ENCODE data around the gene RNU11. TPM values are rescaled to one million over a fixed set of nuclear protein-coding genes. Genes with fewer than 3 reads are reported as not detected.

Gene RNU11
- total RNA-seq: not detected in 2 replicates

GRCh38 chr1:28648474-28649198 is at the start of gene RNU11:
TSS of gene RNU11 (plus strand) at chr1:28648600.

GRCh38 chr1:28642847-28643635 is 5.4 kb upstream of the RNU11 start, which contains the start of gene TAF12:
TSS of gene TAF12 (minus strand) at chr1:28643067. CDS start at chr1:28622081, 20,986 bp downstream.

GRCh38 chr1:28668191-28668955 is 20.0 kb downstream of the RNU11 start, which contains the start of gene GMEB1:
TSS of gene GMEB1 (plus strand) at chr1:28668784. CDS start at chr1:28683613, 14,829 bp downstream.

Other genes starting within 250 kb of the RNU11 start
- gene RCC1, start 142.6 kb upstream of the RNU11 start, total RNA-seq: 70.5 and 87.7 TPM in 2 replicates
- gene TRNAU1AP, start 95.5 kb upstream of the RNU11 start, total RNA-seq: 24.0 and 33.1 TPM in 2 replicates
- gene RAB42, start 56.3 kb upstream of the RNU11 start, total RNA-seq: 2.3 and 3.2 TPM in 2 replicates
- 46.8 and 47.1 TPM in 2 replicates for gene TAF12, start 5.5 kb upstream of the RNU11 start, total RNA-seq
- gene GMEB1, start 20.2 kb downstream of the RNU11 start, total RNA-seq: 7.4 and 10.7 TPM in 2 replicates
- 53.9 and 63.7 TPM in 2 replicates for gene YTHDF2, start 88.3 kb downstream of the RNU11 start, total RNA-seq
- not detected in 2 replicates for gene OPRD1, start 163.6 kb downstream of the RNU11 start, total RNA-seq

All from uterine smooth muscle cell (primary cell).